H1 (cell line): Measurements from ENCODE around the gene MLANA. TPM values are rescaled to one million over a fixed set of nuclear protein-coding genes. Genes with fewer than 3 reads are reported as not detected.

Experiments used
- BACH1 ChIP-seq: IDR thresholded peaks from 2 replicates; pipeline ENCODE4 v1.6.1; 2012; ENCODE audit warnings: low read length, improper control_type of control experiment
- HDAC6 ChIP-seq: IDR thresholded peaks from one replicate; pipeline ENCODE4 v1.7.1; 2012; ENCODE audit warnings: low read depth, mild to moderate bottlenecking, inconsistent platforms, low read length, moderate library complexity
- polyA plus RNA-seq, 7 experiments: library from polyadenylated mRNA; depleted of rRNA in 3 of 7; stranded (reverse) in 5 of 7; unstranded in 2 of 7; fragments of >200 nt in 5 of 7; fragments of 200-250 nt in 2 of 7; gene quantifications; 1 replicate in 5 of 7; 2 replicates in 1 of 7; 4 replicates in 1 of 7; pipeline versions ENCODE4 v1.2.1 to v1.2.3, GENCODE V29; 2011 to 2013; ENCODE audit warnings: missing spikeins in 2 of 7, mixed read lengths in 2 of 7
- total RNA-seq: library from RNA; stranded (reverse); fragmentation: NEBNext Ultra II Directional; extraction: Animal tissue kit (Norgen Biotek cat#: 25700); gene quantifications from 2 replicates; pipeline ENCODE4 v1.2.1, GENCODE V29; 2021
- TF ChIP-seq, protein P1 (sequence below): fragments of 300-600 bp; sonication (generic); IDR thresholded peaks from 2 replicates; pipeline ENCODE4 v1.7.1; 2012; ENCODE audit warnings: low read length, moderate library complexity, mild to moderate bottlenecking, inconsistent platforms; ENCODE audit not compliant: insufficient replicate concordance

MLANA gene
- total and polyA plus RNA-seq, 2 of the 8 experiments (the other 6 are each of a cell fraction or from before 2014, with no cell fraction given), result not detected

DNA sequence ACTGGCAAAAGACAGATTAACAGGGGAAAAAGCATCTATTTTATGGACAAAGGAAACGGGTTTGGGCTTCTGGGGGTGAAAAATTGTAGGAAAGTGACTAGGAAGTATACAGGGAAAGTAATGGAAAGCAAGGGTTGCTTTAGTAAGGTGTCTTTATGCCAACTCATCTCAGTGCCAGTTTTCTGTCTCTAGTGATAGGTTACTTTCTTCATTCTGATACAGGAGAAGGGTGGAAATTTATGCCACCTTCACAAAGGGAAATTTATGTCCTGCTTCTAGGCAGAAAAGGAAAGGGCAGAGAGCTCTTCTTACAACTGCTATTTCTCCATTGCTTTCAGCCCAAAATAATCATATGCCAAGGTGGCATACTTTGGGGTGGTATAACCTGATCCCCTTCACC lies 37.7 kb upstream of the MLANA start (continued):
- TF ChIP-seq, protein P1, sequence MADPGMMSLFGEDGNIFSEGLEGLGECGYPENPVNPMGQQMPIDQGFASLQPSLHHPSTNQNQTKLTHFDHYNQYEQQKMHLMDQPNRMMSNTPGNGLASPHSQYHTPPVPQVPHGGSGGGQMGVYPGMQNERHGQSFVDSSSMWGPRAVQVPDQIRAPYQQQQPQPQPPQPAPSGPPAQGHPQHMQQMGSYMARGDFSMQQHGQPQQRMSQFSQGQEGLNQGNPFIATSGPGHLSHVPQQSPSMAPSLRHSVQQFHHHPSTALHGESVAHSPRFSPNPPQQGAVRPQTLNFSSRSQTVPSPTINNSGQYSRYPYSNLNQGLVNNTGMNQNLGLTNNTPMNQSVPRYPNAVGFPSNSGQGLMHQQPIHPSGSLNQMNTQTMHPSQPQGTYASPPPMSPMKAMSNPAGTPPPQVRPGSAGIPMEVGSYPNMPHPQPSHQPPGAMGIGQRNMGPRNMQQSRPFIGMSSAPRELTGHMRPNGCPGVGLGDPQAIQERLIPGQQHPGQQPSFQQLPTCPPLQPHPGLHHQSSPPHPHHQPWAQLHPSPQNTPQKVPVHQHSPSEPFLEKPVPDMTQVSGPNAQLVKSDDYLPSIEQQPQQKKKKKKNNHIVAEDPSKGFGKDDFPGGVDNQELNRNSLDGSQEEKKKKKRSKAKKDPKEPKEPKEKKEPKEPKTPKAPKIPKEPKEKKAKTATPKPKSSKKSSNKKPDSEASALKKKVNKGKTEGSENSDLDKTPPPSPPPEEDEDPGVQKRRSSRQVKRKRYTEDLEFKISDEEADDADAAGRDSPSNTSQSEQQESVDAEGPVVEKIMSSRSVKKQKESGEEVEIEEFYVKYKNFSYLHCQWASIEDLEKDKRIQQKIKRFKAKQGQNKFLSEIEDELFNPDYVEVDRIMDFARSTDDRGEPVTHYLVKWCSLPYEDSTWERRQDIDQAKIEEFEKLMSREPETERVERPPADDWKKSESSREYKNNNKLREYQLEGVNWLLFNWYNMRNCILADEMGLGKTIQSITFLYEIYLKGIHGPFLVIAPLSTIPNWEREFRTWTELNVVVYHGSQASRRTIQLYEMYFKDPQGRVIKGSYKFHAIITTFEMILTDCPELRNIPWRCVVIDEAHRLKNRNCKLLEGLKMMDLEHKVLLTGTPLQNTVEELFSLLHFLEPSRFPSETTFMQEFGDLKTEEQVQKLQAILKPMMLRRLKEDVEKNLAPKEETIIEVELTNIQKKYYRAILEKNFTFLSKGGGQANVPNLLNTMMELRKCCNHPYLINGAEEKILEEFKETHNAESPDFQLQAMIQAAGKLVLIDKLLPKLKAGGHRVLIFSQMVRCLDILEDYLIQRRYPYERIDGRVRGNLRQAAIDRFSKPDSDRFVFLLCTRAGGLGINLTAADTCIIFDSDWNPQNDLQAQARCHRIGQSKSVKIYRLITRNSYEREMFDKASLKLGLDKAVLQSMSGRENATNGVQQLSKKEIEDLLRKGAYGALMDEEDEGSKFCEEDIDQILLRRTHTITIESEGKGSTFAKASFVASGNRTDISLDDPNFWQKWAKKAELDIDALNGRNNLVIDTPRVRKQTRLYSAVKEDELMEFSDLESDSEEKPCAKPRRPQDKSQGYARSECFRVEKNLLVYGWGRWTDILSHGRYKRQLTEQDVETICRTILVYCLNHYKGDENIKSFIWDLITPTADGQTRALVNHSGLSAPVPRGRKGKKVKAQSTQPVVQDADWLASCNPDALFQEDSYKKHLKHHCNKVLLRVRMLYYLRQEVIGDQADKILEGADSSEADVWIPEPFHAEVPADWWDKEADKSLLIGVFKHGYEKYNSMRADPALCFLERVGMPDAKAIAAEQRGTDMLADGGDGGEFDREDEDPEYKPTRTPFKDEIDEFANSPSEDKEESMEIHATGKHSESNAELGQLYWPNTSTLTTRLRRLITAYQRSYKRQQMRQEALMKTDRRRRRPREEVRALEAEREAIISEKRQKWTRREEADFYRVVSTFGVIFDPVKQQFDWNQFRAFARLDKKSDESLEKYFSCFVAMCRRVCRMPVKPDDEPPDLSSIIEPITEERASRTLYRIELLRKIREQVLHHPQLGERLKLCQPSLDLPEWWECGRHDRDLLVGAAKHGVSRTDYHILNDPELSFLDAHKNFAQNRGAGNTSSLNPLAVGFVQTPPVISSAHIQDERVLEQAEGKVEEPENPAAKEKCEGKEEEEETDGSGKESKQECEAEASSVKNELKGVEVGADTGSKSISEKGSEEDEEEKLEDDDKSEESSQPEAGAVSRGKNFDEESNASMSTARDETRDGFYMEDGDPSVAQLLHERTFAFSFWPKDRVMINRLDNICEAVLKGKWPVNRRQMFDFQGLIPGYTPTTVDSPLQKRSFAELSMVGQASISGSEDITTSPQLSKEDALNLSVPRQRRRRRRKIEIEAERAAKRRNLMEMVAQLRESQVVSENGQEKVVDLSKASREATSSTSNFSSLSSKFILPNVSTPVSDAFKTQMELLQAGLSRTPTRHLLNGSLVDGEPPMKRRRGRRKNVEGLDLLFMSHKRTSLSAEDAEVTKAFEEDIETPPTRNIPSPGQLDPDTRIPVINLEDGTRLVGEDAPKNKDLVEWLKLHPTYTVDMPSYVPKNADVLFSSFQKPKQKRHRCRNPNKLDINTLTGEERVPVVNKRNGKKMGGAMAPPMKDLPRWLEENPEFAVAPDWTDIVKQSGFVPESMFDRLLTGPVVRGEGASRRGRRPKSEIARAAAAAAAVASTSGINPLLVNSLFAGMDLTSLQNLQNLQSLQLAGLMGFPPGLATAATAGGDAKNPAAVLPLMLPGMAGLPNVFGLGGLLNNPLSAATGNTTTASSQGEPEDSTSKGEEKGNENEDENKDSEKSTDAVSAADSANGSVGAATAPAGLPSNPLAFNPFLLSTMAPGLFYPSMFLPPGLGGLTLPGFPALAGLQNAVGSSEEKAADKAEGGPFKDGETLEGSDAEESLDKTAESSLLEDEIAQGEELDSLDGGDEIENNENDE, result no peak
- TF ChIP-seq BACH1 (no peak), HDAC6 (no peak)
